ENCODE data around the gene DNAJC15.

DNA sequence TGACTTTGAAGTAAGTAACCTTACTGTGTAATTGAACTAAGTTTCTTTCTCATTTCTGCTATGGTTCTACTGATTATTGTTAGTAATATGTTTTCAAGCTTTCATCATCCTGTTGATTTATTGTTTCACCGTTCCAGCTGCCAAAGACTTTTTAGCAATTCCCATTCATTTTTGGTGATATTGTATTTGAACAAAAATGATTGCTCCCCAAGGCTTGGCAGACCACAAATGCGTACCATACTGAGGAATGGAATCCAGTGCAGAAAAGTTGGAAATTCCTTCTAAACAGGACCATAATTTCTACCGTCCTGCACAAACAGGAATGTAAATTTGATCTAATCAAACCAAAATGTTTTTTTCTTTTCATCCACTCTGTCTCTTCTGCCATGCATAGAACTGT is 42.1 kb upstream of the DNAJC15 start:
- TF ChIP-seq, protein P1, sequence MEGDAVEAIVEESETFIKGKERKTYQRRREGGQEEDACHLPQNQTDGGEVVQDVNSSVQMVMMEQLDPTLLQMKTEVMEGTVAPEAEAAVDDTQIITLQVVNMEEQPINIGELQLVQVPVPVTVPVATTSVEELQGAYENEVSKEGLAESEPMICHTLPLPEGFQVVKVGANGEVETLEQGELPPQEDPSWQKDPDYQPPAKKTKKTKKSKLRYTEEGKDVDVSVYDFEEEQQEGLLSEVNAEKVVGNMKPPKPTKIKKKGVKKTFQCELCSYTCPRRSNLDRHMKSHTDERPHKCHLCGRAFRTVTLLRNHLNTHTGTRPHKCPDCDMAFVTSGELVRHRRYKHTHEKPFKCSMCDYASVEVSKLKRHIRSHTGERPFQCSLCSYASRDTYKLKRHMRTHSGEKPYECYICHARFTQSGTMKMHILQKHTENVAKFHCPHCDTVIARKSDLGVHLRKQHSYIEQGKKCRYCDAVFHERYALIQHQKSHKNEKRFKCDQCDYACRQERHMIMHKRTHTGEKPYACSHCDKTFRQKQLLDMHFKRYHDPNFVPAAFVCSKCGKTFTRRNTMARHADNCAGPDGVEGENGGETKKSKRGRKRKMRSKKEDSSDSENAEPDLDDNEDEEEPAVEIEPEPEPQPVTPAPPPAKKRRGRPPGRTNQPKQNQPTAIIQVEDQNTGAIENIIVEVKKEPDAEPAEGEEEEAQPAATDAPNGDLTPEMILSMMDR (IDR thresholded peaks at IDR 0.05) = no peak
- TF ChIP-seq POLR2A (IDR thresholded peaks at IDR 0.05) = no peak

All from body of pancreas (tissue), 4 donors.